Heart right ventricle (tissue), 16 donors: ENCODE data around the gene COQ9. TPM values are rescaled to one million over a fixed set of nuclear protein-coding genes. Genes with fewer than 3 reads are reported as not detected.
"Not testable (repeated sequence)": the region's sequence is repeated elsewhere in the genome, so short reads cannot be mapped to it uniquely, and the experiment has no call there.

Experiments
- ATAC-seq, 8 donors: fragments of 200-7000 bp; cut with Tn5 transposase; one replicate each; pipeline ENCODE4 v1.9.1; 2020; ENCODE audit warnings: mild to moderate bottlenecking in 8 of 8, moderate library complexity in 8 of 8, moderate number of reproducible peaks in 1 of 8
- DNase-seq, 2 donors: peaks; one replicate each; pipeline ENCODE4 v3.0.0-alpha.2; 2020
- H3K27ac ChIP-seq, 10 donors: fragments of 200-600 bp; sonication (generic) in 2 of 10; one replicate each; pipeline versions ENCODE4 v1.5.0 to v1.8.0; 2020 to 2022; ENCODE audit warnings: mild to moderate bottlenecking in 3 of 10
- H3K27me3 ChIP-seq, 7 donors: fragments of 200-600 bp; one replicate each; pipeline ENCODE4 v1.8.0; 2021 to 2022; ENCODE audit warnings: mild to moderate bottlenecking in 2 of 7
- H3K36me3 ChIP-seq, 9 donors: fragments of 200-600 bp; sonication (generic) in 1 of 9; one replicate each; pipeline versions ENCODE4 v1.5.0 to v1.8.0; 2020 to 2022; ENCODE audit warnings: mild to moderate bottlenecking in 2 of 9
- H3K4me1 ChIP-seq, 9 donors: fragments of 200-600 bp; sonication (generic) in 1 of 9; one replicate each; pipeline versions ENCODE4 v1.5.0 to v1.8.0; 2020 to 2022; ENCODE audit warnings: mild to moderate bottlenecking in 4 of 9
- H3K4me3 ChIP-seq, 10 donors: fragments of 200-600 bp; sonication (generic) in 2 of 10; one replicate each; pipeline versions ENCODE4 v1.5.0 to v1.8.0; 2020 to 2022; ENCODE audit warnings: mild to moderate bottlenecking in 7 of 10, moderate library complexity in 2 of 10
- H3K9me3 ChIP-seq, 11 donors: fragments of 200-600 bp in 10 of 11; sonication (generic) in 2 of 11; one replicate each; pipeline versions ENCODE4 v1.5.0 to v1.8.0; 2013 to 2022; ENCODE audit warnings: mild to moderate bottlenecking in 2 of 11, control low read depth in 1 of 11, moderate library complexity in 1 of 11
- CTCF ChIP-seq, 9 donors: fragments of 200-600 bp; sonication (generic) in 2 of 9; IDR thresholded peaks; one replicate each; pipeline versions ENCODE4 v1.5.0 to v1.8.0; 2021 to 2022; ENCODE audit warnings: antibody characterized with exemption in 9 of 9, mild to moderate bottlenecking in 5 of 9, moderate library complexity in 1 of 9
- WGBS, 2 donors: extraction: QIAGEN DNeasy Blood & Tissue Kit; methylation state at CpG; one replicate each; pipeline ENCODE4 v1.1.7; 2013; ENCODE audit warnings: inconsistent platforms in 1 of 2; 5-methylcytosine and 5-hydroxymethylcytosine counted together
- intact Hi-C, 10 donors: fragments of 100-400 bp; cut with DNase I; formaldehyde crosslinking; loops; one replicate each; pipeline versions ENCODE4 v1.11.1 to v1.14.2; 2022
- polyA plus RNA-seq, 2 donors: library from polyadenylated mRNA; stranded (reverse); fragments of 200-250 nt; gene quantifications; one replicate each; pipeline ENCODE4 v1.2.3, GENCODE V29; 2013
- total RNA-seq, 10 donors: library from RNA; stranded (reverse); fragmentation: NEBNext Ultra II Directional in 3 of 10; extraction: Animal tissue kit (Norgen Biotek cat#: 25700) in 3 of 10; gene quantifications; one replicate each; pipeline versions ENCODE4 v1.2.1 to v1.2.4, GENCODE V29; 2021 to 2023
- donor health status: Arrhythmogenic right ventricular cardiomyopathy.
- donor health status: ischemic (EF 13 %, LVEDD 7.1; RV severe dilation, severe dysfunction).
- donor health status: healthy with polysubstance abuse.
- donor health status: DM: no; HTN: yes; CAD: no.
- donor health status: DM: no; HTN: no; CAD: no.
- donor health status: ischemic (EF 25% LVEDD 6.9; RV normal size, moderate dysfunction).
- donor health status: ischemic (EF 25% LVEDD 5.7; RV mildly dilated, moderate dysfunction).
- donor health status: healthy.
- donor health status: DM: yes; HTN: yes; CAD: no.
- donor health status: Ischemic cardiomyopathy.
- donor health status: ischemic (EF 35%, LVEDD 5.7; RV mildly dilated, moderate dysfunction).
- donor health status: nonischemic (EF 11% LVEDD 7.7; RV severe dilation, severe dysfunction).
- donor health status: DM: yes; HTN: yes; CAD: no.
- donor health status: PGD.
- donor health status: ischemic (EF 29% LVEDD 5.4; RV normal size, mild dysfunction).
- donor health status: nonischemic (EF 23%, LVEDD 6.1; RV moderate dilation, normal function).

COQ9 gene
- total and polyA plus RNA-seq, 12 donors = 135 to 475 (median 207) TPM

- Histone ChIP-seq H3K4me1 (no peaks in the 10 kb centered on the region), H3K27ac (no peak overlapping the region), H3K27me3 (no peaks in the 10 kb centered on the region), H3K9me3 (no peaks in the 10 kb centered on the region), H3K4me3 (no peak overlapping the region), H3K36me3 (peaks cover 5 to 100% (median 82%) of the 10 kb centered on the region in 9 donors)
- DNase-seq = no peak
- intact Hi-C loops = no loop called here
- TF ChIP-seq CTCF (IDR thresholded peaks at IDR 0.05) = no peak
- ATAC-seq = no peak
- WGBS, 2 donors = 94 to 95% methylated on average over 2 of the region's 2 CpGs
These were observed 13.3 kb upstream of the COQ9 start for GRCh38 chr16:57434003-57434402.

- Histone ChIP-seq H3K4me1 (no peaks in the 10 kb centered on the region), H3K27me3 (no peaks in the 10 kb centered on the region), H3K4me3 (no peak overlapping the region), H3K27ac (no peak overlapping the region), H3K9me3 (peaks cover 0 to 14% (median 5%) of the 10 kb centered on the region in 11 donors), H3K36me3 (peaks cover 0 to 100% (median 75%) of the 10 kb centered on the region in 9 donors)
- no peak for ATAC-seq
- intact Hi-C loops = no loop called here
- 84 to 94% methylated on average over 1 of the region's 1 CpG for WGBS, 2 donors
- no peak for DNase-seq
- TF ChIP-seq CTCF (IDR thresholded peaks at IDR 0.05) = no peak
These were observed 11.4 kb upstream of the COQ9 start for GRCh38 chr16:57435838-57436237.

GRCh38 chr16:57439947-57440346, 7.3 kb upstream of the COQ9 start:
- ATAC-seq = not testable (repeated sequence)

DNA sequence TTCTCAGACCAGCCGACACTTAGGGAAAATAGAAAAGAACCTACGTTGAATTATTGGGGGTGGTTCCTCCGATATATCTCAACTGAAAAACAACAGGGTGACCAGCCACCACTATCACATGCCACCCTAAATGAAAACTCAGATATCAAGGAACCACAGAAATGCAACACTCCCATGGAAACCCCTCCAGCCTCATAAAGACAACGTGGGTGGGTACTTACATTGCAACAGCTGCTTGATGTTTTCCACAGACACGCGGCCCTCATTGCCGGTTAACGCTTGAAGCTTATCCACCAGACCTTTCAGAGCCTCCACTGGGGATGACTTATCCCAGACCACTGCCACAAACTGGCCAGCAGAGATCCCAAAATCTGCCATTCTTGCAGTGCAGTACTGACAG, 6.7 kb upstream of the COQ9 start:
- DNase-seq, H3K27ac ChIP-seq, H3K4me3 ChIP-seq, ATAC-seq, H3K27me3 ChIP-seq: not testable (repeated sequence)
- intact Hi-C loops = loop anchor here in 1 of 10 donors (10.0 kb wide), 1 partner anchor 506 kb away; the partner anchor contains the start of gene HERPUD1
- H3K9me3 ChIP-seq = peaks cover 0 to 15% (median 5%) of the 10 kb centered on the region in 11 donors
- H3K36me3 ChIP-seq = peaks cover 0 to 69% (median 30%) of the 10 kb centered on the region in 9 donors
- 94 to 95% methylated on average over 8 of the region's 8 CpGs for WGBS, 2 donors
- H3K4me1 ChIP-seq = peaks cover 0 to 19% (median 11%) of the 10 kb centered on the region in 9 donors

More at GRCh38 chr16:57439947-57440346, 7.3 kb upstream of the COQ9 start:
- H3K27ac ChIP-seq, H3K27me3 ChIP-seq, H3K4me3 ChIP-seq, DNase-seq: not testable (repeated sequence)
- 97% methylated on average over 8 of the region's 8 CpGs for WGBS, 2 donors
- intact Hi-C loops = loop anchor here in 1 of 10 donors (10.0 kb wide), 1 partner anchor 505 kb away; the partner anchor contains the start of gene HERPUD1
- H3K36me3 ChIP-seq = peaks cover 0 to 75% (median 35%) of the 10 kb centered on the region in 9 donors
- H3K4me1 ChIP-seq = peaks cover 0 to 13% (median 5%) of the 10 kb centered on the region in 9 donors
- H3K9me3 ChIP-seq = peaks cover 0 to 15% (median 5%) of the 10 kb centered on the region in 11 donors

DNA sequence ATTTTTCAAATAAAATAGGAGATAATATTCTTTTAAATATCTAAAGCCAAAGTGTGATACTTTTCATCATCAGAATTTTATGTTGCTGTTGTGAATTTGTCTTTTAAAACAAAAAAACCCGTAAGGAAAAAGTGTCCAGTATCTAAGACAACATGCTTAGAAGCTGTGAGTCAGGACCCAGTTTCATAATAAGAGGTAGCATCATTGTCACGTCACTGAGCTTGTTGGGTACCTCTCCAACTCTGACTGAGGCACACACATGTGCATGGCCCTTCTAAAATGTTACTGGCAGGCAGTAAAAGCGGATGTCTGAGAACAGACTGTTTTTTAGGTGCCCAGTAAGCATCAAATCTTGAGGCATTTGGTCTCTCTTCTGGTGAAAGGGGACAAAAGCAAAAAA, 2.6 kb upstream of the COQ9 start:
- Histone ChIP-seq H3K4me1 (peaks cover 2 to 51% (median 36%) of the 10 kb centered on the region in 9 donors), H3K27ac (no peak overlapping the region)

More for the DNA sequence above, 2.6 kb upstream of the COQ9 start:
- Histone ChIP-seq H3K36me3 (peaks cover 0 to 28% (median 7%) of the 10 kb centered on the region in 9 donors), H3K27me3 (no peaks in the 10 kb centered on the region), H3K4me3 (no peak overlapping the region), H3K9me3 (peaks cover 0 to 14% (median 4%) of the 10 kb centered on the region in 11 donors)
- no peak for DNase-seq
- WGBS, 2 donors = 78 to 82% methylated on average over 3 of the region's 3 CpGs
- TF ChIP-seq CTCF (IDR thresholded peaks at IDR 0.05) = no peak
- ATAC-seq = no peak
- intact Hi-C loops = loop anchor here in 1 of 10 donors (10.0 kb wide), 1 partner anchor 510 kb away; the partner anchor contains the start of gene HERPUD1
